Measurements from ENCODE around the gene MAFG. TPM values are rescaled to one million over a fixed set of nuclear protein-coding genes. Genes with fewer than 3 reads are reported as not detected.

MAFG gene
- total and polyA plus RNA-seq, 9 of the 15 experiments (the other 6 are each of a cell fraction or from before 2014, with no cell fraction given) = 1.1 to 58.1 (median 24.9) TPM

DNA sequence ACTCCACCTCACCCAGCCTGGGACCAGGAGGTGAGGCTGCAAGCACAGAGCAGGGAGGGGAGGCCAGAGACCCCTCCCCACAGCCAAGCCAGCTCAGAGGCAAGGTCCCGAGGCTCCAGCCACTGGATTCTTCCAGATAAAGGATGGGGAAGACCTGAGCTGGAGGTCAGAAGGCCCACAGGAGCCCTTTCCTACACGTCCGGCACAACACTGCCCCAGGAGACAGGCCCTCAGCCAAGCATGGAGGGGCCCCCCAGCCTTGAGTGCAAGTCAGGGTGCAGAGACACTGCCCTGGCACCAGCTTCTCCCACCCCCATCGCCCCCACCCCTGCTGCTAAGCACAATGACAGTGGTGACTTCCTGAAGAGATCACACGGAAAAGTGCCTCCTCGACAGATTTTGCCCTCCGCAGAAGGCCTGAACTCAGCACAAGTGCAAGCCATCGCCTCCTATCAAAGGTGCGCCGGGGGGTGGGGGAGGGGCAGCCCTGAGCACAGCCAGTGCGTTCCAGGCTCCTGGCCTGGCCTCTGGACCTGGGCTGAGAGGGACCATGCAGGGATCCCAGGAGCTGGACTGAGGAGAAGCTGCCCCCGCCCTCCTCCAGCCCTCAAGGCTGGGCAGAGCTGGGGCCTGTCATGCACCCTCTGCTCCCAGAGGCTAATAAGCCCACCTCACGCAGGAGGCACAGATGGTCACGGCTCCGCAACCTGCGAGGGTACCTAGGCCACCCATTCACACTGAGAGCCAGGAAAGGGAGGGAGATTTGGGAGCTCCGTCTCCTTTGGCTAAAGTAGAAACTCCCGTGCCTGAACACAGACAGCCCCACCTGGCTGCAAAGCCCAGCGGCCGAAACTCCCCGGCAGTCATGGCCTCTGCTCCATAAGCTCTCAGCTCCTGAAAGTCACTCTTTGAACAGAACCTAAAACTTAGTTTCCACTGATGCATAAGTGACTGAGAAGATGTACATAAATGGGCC is 2.7 kb downstream of the MAFG start (continued):
- TF ChIP-seq ZNF282 (CRISPR knock-in tag; IDR thresholded peaks at IDR 0.05) (0 out of 2 replicates have a peak, but pooled peaks have one; percentile 44), ZNF316 (IDR thresholded peaks at IDR 0.05) (peak; percentile 96), ZNF584 (CRISPR knock-in tag; IDR thresholded peaks at IDR 0.05; ENCODE audit: low read depth) (no peak), L3MBTL2 (IDR thresholded peaks at IDR 0.05) (no peak)
- TF ChIP-seq, protein P1, sequence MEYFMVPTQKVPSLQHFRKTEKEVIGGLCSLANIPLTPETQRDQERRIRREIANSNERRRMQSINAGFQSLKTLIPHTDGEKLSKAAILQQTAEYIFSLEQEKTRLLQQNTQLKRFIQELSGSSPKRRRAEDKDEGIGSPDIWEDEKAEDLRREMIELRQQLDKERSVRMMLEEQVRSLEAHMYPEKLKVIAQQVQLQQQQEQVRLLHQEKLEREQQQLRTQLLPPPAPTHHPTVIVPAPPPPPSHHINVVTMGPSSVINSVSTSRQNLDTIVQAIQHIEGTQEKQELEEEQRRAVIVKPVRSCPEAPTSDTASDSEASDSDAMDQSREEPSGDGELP (CRISPR knock-in tag; IDR thresholded peaks at IDR 0.05; ENCODE audit: borderline replicate concordance) = peak; percentile 29; the same call in 1 of the 2 replicates
- TF ChIP-seq, protein P2, sequence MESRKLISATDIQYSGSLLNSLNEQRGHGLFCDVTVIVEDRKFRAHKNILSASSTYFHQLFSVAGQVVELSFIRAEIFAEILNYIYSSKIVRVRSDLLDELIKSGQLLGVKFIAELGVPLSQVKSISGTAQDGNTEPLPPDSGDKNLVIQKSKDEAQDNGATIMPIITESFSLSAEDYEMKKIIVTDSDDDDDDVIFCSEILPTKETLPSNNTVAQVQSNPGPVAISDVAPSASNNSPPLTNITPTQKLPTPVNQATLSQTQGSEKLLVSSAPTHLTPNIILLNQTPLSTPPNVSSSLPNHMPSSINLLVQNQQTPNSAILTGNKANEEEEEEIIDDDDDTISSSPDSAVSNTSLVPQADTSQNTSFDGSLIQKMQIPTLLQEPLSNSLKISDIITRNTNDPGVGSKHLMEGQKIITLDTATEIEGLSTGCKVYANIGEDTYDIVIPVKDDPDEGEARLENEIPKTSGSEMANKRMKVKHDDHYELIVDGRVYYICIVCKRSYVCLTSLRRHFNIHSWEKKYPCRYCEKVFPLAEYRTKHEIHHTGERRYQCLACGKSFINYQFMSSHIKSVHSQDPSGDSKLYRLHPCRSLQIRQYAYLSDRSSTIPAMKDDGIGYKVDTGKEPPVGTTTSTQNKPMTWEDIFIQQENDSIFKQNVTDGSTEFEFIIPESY (CRISPR knock-in tag; IDR thresholded peaks at IDR 0.05) = no peak
